Stomach (tissue), 4 donors: ENCODE data around the gene FAM193A.

Source experiments
- EP300 ChIP-seq: sonication (generic); formaldehyde crosslinking; IDR thresholded peaks from one replicate; pipeline ENCODE4 v1.6.1; 2017; ENCODE audit warnings: antibody characterized with exemption
- TF ChIP-seq, protein P1 (sequence below), 7 experiments: fragments of 450-650 bp in 4 of 7; fragments of 200-600 bp in 3 of 7; sonication (generic) in 3 of 7; IDR thresholded peaks; one replicate each; pipeline ENCODE4 v1.5.1; 2016 to 2019; ENCODE audit warnings: antibody characterized with exemption in 7 of 7, control low read depth in 2 of 7, mild to moderate bottlenecking in 1 of 7

DNA sequence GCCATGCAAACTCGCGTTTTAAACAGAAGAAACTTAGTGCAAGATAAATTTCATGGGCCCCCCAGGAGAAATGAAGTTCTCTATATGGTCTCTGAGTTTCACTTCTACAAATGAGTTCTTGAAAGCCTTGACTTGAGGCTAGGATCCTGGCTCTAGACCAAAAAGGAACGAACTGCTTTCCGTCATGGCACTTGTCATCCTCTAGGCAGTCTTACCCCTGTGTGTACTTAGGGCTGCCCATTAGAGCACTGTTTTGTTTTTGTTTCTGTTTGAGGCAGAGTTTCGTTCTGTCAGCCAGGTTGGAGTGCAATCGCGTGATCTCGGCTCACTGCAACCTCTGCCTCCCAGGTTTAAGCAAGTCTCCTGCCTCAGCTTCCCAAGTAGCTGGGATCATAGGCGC lies 38.5 kb upstream of the FAM193A start:
- TF ChIP-seq, protein P1, sequence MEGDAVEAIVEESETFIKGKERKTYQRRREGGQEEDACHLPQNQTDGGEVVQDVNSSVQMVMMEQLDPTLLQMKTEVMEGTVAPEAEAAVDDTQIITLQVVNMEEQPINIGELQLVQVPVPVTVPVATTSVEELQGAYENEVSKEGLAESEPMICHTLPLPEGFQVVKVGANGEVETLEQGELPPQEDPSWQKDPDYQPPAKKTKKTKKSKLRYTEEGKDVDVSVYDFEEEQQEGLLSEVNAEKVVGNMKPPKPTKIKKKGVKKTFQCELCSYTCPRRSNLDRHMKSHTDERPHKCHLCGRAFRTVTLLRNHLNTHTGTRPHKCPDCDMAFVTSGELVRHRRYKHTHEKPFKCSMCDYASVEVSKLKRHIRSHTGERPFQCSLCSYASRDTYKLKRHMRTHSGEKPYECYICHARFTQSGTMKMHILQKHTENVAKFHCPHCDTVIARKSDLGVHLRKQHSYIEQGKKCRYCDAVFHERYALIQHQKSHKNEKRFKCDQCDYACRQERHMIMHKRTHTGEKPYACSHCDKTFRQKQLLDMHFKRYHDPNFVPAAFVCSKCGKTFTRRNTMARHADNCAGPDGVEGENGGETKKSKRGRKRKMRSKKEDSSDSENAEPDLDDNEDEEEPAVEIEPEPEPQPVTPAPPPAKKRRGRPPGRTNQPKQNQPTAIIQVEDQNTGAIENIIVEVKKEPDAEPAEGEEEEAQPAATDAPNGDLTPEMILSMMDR (IDR thresholded peaks at IDR 0.05), result no peak
- TF ChIP-seq EP300, result no peak
